Right renal cortex interstitium (tissue), 3 donors: ENCODE data around the gene NDUFB3. TPM values are rescaled to one million over a fixed set of nuclear protein-coding genes. Genes with fewer than 3 reads are reported as not detected.
"Not testable (repeated sequence)": the region's sequence is repeated elsewhere in the genome, so short reads cannot be mapped to it uniquely, and the experiment has no call there.

Experiments
- DNase-seq, 3 donors: peaks; one replicate each; pipeline ENCODE4 v3.0.0-alpha.2; 2013; ENCODE audit warnings: low read depth in 3 of 3, low spot score in 2 of 3
- polyA plus RNA-seq, 3 donors: library from polyadenylated mRNA; unstranded; fragments of 120-200 nt; gene quantifications; one replicate each; pipeline ENCODE4 v1.2.1, GENCODE V29; 2013; ENCODE audit not compliant: insufficient read length in 3 of 3

NDUFB3 gene
- polyA plus RNA-seq, 3 donors: 131 to 137 (median 132) TPM

DNA sequence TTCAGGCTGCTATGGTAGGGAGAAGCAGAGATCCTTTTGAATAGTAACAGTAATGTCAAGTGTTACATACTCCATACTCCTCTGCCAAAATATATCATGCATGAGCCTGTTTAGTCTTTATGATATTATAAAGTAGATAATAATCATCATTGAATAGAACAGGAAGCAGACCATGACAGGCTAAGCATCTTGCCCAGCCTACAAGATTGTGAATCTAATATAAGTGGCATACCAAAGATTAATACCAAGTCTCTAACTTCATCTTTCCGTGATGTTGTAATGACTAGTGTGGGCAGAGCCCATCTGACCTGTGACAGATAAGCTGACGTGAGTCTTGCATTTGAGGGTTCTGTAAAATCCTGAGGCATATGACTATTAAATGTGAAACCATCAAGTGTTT, 13.1 kb downstream of the NDUFB3 start:
- no peak for DNase-seq

DNA sequence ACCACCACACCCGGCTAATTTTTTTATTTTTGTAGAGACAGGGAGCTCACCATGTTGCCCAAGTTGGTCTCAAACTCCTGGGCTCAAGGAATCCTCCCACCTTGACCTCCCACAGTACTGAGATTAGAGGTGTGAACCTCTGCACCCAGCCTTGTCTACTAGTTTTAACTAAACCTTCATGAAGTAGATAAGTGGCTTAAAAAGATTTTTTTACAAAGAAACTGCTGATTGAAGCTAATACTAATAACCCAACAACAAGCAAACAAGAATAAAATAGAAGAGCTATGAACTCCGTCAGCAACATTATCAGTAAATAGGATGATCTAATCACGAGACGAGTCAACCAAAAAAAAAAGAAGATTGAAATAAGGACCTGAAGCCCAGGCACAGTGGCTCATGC, 18.8 kb downstream of the NDUFB3 start:
- DNase-seq: no peak

DNA sequence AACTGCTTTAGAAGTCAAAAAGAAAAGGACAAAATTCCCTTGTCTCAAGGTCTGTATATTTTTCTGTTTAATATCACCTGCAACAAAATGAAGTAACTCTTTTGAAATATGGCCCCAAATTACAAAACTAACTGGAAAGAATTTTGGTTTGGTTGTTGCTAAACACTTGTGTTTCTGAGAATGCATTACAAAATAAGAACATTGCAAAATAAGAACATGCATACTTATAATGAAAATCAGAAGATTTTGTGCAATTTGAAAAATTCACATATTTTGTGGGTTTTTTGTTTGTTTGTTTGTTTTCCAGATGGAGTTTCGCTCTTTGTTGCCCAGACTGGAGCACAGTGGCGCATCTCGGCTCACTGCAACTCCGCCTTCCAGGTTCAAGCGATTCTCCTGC, 21.8 kb downstream of the NDUFB3 start:
- DNase-seq: no peak

DNA sequence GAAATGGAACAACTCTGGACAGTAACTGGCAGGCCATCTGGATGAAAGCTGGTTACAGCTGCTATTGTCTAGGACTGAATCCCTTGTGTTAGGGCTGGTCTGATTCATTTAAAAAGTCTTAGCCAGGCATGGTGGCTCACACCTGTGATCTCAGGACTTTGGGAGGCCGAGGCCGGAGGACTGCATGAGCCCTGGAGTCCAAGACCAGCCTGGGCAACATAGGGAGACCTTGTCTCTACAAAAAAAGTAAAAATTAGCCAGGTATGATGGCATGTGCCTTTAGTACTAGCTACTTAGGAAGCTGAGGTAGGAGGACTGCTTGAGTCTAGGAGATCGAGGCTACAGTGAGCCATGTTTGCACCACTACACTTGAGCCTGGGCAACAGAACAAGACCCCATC, 28.7 kb downstream of the NDUFB3 start:
- DNase-seq: no peak

DNA sequence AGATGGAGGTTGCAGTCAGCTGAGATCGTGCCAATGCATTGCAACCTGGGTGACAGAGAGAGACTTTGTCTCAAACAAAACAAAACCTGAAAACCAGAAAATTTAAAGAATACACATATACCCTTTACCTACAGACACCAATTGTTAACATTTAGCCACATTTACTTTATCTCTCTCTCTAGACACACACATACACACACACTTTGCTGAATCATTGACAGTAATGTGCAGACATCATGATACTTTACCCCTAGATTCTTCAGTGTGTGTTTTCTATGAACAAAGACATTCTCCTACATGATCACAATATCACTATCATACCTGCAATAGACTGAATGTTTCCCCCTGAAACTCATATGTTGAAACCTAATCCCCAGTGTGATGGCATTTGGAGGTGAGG, 34.0 kb downstream of the NDUFB3 start:
- no peak for DNase-seq

DNA sequence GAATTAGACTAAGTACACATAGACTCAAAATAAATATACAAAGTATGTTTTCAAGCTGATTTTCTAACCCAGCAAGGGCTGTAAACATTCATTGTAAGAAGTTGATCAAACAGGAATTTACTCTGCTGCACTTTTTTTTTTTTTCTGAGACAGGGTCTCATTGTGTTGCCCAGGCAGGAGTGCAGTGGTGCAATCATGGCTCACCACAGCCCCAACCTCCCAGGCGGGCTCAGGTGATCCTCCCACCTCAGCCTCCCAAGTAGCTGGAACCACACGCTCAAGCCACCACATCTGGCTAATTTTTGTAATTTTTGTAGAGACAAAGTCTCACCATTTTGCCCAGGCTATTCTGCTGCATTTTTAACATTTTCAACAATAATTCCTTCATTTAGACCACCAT, 35.8 kb downstream of the NDUFB3 start:
- no peak for DNase-seq

DNA sequence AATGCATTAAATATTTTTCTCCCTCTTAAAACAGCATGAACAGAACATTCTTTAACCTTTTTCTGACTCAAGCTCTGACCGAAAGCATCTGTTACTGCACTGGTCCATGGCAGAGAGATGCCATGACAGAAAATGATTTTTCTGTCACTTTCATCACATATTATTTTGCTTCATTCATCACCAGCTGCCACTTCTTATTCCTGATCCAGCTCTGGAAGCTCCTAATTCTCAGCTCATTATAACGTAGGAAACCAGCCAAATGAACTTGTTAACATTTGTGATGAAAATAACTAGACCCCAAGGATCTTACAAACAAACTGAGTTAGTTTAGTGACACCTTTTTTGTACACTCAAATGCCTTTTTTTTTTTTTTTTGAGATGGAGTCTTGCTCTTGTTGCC, 36.5 kb downstream of the NDUFB3 start:
- no peak for DNase-seq

DNA sequence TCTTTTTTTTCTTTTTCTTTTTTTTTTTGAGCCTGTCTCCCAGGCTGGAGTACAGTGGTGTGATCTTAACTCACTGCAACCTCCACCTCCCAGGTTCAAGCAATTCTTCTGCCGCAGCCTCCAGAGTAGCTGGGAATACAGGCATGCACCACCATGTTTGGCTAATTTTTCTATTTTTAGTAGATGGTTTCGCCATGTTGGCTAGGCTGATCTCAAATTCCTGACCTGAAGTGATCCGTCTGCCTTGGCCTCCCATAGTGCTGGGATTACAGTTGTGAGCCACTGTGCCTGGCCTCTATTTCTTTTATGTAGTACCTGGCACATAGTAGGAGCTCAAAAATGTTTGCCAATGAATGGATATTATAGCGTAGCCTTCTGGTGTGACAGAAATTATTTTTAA, 37.4 kb downstream of the NDUFB3 start:
- DNase-seq: no peak

DNA sequence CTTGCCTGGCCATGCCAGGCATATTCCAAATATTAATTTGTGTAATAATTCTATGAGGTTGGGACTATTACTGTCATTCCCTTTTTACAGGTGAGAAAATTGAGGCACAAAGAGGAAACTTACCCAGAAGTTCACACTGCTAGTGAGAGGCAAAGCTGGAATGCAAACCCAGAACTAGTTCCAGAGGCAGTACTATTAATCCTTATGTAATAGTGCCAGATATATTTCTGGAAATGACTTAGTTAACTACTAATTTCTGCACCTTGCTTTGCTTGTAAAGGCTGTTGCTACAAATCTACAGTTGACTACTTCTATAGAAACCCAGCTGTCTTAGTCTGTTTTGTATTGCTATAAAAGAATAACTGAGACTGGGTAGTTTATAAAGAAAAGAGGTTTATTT, 38.8 kb downstream of the NDUFB3 start:
- DNase-seq: no peak

DNA sequence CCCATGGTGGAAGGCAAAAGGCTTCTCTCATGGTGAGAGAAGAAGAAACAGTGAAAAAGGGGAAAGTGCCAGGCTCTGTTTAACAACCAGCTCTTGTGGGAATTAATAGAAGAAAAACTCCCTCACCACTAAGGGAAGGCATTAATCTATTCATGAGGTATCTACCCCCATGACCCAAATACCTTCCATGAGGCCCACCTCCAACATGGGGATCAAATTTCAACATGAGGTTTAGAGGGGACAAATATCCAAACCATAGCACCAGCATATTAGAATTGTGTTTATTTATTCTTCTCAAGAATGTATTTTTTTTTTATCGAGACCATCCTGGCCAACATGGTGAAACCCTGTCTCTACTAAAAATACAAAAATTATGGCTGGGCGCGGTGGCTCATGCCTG, 39.3 kb downstream of the NDUFB3 start:
- no peak for DNase-seq

DNA sequence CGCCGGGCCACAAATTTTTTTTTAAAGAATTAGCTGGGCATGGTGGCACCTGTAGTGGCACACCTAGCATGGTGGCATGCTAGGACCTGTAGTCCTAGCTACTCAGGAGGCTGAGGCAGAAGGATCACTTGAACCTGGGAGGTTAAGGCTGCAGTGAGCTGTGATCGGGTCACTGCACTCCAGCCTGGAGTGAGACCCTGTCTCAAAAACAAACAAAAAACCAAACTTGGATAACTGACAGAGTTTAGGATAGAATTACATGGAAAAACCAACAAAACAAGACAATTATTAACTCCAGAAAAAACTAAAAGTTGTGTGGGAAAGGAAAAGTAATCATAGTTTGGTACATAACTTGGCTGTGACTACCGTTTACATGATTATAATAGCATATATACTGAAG, 42.5 kb downstream of the NDUFB3 start:
- no peak for DNase-seq

DNA sequence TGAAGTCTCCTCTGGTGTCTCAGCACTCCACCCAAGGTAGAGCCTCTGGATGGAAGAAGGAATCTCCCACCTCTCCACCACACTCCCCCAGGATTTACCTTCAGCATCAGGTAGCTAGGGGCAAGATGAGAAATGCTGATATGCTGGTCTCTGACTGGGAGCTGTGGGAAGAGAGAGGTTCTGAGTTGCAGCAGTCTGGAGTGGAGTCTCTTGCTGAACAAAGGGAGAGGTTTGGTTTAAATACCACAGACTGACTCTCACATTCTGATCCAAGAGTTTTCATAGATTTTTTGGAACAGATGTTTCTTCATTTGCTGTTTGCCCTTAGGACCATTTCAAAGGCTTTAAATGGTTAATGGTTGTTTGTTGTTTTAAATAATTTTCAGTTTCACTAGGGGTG, 43.0 kb downstream of the NDUFB3 start:
- no peak for DNase-seq

DNA sequence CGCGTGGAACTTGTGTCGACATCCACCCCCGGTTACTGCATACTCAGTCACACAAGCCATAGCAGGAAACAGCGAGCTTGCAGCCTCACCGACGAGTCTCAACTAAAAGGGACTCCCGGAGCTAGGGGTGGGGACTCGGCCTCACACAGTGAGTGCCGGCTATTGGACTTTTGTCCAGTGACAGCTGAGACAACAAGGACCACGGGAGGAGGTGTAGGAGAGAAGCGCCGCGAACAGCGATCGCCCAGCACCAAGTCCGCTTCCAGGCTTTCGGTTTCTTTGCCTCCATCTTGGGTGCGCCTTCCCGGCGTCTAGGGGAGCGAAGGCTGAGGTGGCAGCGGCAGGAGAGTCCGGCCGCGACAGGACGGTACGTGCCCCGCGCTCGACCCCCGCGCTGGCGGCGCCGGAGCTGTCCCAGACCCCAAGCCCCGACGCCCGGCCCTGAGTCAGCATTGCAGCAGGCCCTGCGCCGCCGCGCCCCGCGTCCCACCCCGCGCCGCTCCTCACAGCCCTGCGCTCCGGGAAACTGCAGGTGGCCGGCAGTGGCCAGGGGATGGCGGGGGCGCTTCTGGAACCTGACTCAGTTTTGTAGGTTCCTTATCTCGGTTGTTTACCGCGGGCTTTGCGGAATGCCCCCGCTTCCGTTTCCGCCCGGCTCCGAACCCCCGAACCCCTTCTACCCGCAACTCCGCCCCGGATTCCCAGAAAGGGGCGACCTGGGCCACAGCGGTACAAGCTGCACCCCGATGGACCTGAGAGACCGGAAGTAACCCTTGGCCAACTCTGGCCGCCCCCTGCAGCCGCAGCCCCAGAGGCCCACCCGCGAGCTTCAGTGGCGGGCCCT, 44.5 kb downstream of the NDUFB3 start, which contains the start of gene CFLAR:
TSS of gene CFLAR (plus strand) at position 50 of the 844 bp plus-strand sequence. CDS start 13,702 bp downstream, outside the sequence.
- DNase-seq: peak; percentile 53 to 69 (median 65)

DNA sequence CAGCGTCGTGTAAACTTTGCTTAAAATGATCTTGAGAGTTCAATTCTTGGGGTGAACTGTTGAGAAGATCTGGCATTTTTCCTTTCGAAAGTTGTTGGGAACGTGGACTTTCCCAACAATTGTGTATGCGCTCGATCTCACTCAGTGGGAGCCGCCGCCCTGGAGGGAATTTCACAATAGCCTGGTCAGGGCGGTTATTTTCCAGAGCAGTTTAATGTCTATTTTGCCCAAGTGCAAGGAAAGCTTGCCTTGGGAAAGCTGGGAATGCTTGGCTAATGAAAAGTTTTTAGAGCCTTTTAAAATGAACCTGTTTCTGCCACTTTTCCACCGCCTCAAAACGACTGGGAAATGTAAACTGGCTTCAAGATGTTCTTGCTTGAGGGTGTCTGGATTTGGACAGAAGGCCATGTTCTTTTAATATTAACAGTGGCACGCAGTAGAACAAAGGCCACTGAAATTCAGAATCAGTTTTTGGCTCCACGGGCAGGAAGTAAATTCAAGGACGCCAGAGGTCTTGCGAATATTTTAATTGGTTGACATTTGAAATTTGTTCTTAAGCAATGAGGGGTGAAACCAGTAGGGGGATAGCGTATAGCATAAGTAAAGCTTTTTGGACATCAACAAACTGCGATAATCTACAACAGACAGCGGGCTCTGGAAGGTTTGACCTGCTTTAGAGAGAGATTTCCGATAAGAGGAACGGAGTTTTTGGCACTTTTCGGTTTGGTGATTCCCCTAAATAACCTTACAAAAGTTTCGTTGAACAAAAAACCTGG, 45.3 kb downstream of the NDUFB3 start:
- peak; percentile 53 to 67 (median 65) for DNase-seq

DNA sequence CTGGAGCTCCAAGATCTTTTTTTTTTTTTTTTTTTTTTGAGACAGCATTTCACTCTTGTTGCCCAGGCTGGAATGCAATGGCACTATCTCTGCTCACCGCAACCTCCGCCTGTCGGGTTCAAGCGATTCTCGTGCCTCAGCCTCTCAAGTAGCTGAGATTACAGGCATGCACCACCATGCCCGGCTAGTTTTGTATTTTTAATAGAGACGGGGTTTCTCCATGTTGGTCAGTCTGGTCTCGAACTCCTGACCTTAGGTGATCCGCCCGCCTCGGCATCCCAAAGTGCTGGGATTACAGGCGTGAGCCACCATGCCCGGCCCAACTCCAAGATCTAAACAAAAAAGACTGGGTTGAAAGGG, 45.9 kb downstream of the NDUFB3 start:
- DNase-seq: not testable (repeated sequence)

DNA sequence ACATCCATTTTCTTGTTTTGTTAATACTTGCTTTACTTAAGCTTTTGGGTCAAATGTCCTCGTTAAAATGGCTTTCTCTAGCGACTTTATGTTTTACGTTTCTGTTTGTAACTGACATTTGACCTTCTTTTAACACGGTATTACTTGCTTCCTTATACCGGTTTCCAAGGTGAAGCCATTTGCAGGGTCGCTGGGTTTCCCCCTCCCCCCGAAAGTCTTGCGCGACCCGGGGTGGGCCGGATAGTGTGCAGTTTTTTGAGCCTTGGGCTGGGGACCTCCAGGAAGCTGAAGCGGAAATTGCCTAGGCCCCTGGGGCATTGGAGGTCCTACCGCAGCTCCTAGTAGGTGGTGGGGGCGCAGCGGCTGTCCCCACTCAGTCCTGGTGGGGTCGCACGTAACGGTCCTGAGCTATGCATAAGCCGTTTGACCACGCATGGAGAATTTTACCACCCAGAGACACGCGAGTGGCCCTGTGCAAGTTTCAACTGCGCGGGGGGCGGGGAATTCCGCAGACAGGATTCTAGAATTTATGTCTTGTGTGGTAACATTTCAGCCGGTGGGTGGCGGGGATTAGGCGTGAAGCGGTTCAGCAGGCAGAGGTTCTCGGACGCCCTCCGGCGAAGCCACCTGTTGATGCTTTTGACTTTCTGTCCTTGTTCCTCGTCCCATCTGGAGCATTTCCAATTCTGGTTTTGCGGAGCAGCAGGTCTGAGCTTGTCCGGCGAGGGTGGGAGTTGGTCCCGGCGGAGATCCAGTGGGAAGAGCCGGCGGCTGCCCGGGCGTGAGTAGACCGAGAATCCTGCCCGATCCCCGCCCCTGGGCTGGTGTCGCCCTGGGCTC, 46.5 kb downstream of the NDUFB3 start:
- peak; percentile 67 to 75 (median 71) for DNase-seq

DNA sequence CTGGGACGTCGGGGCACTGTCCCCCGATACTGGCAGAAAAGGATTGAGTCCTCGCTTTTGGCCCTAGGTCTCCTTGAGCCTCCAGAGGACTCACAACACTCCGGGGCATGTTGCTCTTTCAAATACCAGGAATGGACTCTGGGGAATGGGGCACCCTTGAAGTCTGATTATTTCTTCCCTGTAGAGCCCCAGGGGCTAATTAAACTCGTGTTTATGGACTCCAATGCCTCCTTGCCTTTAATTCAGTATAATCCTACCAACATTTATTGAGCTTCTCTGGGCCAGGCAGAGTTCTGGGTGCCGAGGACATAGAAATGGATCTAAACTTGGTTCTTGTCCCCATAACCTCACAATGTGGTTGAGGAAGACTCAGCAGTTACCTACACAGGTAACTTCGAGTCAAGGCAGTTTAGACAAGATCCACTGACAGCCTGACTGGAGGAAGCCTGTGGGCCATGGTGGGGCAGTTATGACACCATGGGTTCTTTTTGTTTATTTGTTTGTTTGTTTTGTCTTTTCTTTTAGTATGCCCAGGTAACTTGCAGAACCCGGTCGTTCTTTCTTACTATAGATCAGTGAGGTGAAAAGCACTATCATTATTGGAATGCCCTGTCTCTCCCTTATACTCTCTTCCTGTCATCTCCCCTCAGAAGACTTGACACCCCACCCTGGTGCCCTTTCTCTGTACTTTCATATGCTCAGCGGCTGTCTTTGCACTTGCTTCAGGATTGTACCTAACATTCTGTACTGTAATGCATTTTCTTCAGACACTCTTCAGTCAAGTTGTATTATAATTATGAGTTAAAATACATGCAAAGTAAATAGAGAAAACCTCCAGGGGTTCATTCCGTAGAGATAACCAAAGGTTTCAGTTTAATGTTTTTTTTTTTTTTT, 47.4 kb downstream of the NDUFB3 start:
- DNase-seq: no peak

DNA sequence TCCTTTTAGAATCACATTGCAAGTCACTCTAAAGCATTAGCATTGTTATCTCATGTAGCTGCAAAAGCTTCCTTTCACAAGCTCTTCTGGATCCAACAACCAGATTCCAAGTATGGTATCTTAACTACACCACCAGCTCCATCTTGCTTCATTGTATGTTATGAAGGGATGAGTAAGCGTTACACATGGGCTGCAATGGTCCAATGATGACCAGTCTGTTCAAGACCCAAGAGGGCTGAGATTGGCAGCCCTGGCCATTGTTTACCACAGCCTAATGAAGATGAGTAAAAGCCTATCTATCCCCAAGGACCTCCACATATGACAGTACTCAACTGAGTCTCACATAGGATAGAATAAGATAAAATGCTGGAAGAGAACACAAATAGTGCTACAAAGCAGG, 50.5 kb downstream of the NDUFB3 start:
- DNase-seq: no peak

DNA sequence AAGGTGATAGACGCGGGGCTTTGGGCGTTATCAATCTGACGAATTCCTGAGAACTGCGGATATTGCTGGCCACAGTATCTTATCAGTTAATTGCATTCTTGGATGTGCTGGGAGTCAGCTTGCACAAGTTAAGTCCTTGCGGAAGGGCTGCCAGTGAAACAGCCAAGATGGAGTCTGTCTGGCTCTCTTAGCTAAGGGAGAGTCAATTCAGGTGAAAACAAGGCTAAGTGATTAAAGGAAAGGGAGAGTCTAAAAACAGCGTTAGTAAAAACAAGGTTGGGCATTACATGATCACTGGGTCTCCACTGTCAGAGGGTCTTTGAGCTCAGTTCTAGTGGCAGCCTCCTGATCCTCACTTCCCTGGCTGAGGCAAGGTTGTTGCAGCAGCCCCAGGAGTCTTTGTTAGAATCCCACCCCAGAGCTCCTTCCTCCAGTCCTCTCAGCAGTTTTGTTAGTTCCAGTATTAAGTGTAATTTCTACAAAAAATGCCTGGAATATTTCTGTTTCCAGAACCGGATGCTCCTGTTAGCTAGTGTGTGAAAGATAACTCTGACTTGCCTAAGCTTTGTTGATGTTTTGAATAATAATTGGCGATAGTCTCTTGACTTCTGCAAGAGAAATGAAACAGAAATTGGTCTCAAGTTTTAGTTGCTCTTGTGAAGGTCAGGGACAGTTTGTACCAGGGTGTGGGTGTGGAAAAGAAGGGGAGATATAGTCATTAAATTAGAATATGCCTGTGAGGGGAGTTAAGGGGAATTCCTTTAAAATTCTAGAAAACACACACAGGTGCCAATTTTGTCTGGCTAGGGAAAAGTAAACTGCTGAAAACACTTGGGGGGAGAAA, 54.7 kb downstream of the NDUFB3 start:
- DNase-seq: no peak
